Retinal pigment epithelial cell (primary cell): ENCODE data around the gene RAB3IP.

Experiments used
- DNase-seq: peaks from one replicate; pipeline ENCODE4 v3.0.0-alpha.2; 2010; ENCODE audit warnings: low read depth
- H3K4me3 ChIP-seq: 2 replicates; pipeline ENCODE4 v1.5.1; 2011; ENCODE audit warnings: mild to moderate bottlenecking, low read length, control low read depth, moderate library complexity
- TF ChIP-seq, protein P1 (sequence below): conservative IDR thresholded peaks from 2 replicates; pipeline ENCODE4 v1.5.1; 2011; ENCODE audit warnings: low read depth, low read length, control low read depth, inconsistent platforms

Gene RAB3IP

DNA sequence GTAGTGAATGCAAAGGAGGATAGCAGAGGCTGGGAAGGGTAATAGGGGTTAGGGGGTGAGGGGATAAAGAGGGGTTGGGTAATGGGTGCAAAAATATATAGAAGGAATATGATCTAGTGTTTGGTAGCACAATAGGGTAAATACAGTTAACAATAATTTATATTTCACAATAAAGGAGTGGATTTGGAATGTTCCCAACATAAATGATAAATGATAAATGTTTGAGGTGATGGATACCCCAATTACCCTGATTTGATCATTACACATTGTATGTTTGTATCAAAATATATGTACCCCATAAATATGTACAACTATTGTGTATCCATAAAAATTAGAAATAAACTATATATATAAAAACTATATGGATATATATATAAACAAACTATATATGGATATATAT lies 85.4 kb downstream of the RAB3IP start:
- H3K4me3 ChIP-seq, result no peak overlapping the region
- TF ChIP-seq, protein P1, sequence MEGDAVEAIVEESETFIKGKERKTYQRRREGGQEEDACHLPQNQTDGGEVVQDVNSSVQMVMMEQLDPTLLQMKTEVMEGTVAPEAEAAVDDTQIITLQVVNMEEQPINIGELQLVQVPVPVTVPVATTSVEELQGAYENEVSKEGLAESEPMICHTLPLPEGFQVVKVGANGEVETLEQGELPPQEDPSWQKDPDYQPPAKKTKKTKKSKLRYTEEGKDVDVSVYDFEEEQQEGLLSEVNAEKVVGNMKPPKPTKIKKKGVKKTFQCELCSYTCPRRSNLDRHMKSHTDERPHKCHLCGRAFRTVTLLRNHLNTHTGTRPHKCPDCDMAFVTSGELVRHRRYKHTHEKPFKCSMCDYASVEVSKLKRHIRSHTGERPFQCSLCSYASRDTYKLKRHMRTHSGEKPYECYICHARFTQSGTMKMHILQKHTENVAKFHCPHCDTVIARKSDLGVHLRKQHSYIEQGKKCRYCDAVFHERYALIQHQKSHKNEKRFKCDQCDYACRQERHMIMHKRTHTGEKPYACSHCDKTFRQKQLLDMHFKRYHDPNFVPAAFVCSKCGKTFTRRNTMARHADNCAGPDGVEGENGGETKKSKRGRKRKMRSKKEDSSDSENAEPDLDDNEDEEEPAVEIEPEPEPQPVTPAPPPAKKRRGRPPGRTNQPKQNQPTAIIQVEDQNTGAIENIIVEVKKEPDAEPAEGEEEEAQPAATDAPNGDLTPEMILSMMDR, result no peak
- DNase-seq, result no peak

DNA sequence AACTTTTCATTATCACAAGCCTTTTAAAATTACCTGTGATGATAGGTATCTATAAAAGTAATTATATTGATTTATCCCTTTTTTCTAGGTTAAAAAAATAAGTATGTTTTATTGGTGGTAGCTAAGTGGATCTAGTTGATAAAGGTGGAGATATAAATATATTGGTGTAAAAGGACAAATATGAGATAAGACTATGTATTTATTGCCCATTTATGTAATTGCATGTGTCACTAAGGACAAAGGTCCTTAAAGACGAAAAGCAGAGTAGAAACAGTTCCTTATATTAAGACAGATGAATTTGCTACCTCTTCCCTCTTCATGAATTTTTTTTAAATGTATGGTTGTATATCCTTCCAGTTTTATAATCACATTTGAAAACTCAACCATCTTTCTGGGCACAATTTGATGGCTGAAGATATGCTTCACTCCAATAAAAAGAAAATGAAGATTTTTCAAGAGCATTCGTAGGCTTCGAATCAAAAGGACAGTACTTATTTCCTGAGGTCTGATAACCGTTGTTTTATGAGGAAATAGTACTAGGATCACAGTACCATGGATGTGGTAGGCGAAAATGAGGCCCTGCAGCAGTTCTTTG lies 86.4 kb downstream of the RAB3IP start, which contains the start of gene MYRFL:
TSS of gene MYRFL (plus strand) at position 262 of the 595 bp plus-strand sequence. CDS start at position 553, 291 bp downstream.
- TF ChIP-seq, protein P1, result no peak
- H3K4me3 ChIP-seq, result no peak within 1 kb of the TSS

DNA sequence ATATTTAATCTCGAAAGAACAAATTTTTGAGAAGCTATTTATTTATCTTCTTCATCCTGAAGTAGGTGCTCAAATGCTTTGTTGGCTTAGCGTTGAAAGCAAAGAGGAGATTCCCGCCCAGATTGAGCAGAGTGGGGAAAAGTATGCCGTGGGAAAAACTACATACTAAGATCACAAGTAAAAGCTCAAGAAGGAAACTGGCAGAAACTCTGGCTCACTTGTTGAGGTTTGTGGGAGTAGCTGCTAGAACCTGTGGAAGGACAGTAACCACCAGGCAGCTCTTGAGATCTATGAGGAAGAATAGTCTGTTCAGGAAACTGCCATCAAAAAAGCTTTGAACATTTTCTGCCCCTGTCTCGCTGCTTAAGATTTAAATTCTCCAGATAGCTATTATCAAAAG lies 90.2 kb downstream of the RAB3IP start:
- DNase-seq, result no peak
- TF ChIP-seq, protein P1, result no peak
- no peak overlapping the region for H3K4me3 ChIP-seq

More for the DNA sequence above, 86.4 kb downstream of the RAB3IP start, which contains the start of gene MYRFL:
- no peak for DNase-seq

DNA sequence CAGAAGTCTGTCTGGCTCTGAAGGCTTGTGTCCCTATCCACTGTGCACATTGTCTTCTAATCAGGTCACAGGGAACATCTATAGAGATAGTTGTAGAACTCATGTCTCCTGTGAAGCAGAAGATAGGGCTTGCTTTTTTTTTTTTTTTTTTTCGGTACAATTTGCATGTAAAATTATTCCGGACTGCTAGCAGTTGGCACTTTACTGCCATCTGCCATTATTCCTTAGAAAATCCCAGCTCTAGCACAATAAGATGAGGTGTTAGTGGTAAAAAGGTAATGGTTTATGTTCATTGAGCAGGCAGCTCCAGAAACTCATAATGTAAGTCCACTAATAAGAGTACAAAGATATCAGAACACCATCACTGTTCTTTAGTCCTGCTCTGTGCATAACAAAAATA lies 95.0 kb downstream of the RAB3IP start:
- DNase-seq, result no peak
- TF ChIP-seq, protein P1, result no peak
- H3K4me3 ChIP-seq, result no peak overlapping the region

DNA sequence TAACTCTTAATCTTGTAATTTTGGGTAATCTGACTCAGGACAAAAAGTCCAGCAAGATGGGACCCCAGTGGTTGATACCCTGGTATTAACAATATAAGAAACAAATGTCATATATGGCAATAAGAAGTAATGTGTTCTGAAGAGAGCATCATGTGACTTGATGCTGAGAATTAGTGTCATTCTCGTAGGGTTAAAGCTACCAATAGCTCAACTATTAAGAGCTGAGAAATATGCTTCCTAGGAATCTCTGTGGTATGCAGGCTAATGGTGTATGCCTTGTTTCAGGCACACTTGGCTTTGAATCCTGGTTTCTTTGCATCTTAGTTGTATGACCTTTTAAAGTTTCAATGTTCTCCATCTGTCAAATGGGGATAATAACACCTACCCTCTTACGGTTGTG lies 95.5 kb downstream of the RAB3IP start:
- TF ChIP-seq, protein P1, result no peak
- H3K4me3 ChIP-seq, result no peak overlapping the region
- no peak for DNase-seq

DNA sequence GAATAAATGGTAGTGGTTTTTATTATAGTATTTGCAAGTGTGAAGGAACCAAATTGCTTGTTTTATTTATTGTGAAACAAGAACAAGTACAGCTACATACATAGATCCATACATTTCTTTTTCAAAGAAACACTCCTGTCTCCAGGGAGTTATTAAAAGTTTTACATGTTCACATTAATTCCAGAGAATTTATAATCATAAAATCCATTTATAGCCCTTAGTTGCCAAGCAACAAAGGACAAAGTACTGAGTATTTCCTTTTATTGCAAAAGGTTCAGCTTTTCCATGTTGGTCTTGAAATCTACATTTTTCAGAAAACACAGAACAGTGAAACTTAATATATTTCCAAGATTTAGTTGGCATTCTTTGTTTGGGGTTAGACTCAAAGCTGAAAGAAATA lies 95.9 kb downstream of the RAB3IP start:
- no peak for DNase-seq
- H3K4me3 ChIP-seq, result no peak overlapping the region
- TF ChIP-seq, protein P1, result no peak

DNA sequence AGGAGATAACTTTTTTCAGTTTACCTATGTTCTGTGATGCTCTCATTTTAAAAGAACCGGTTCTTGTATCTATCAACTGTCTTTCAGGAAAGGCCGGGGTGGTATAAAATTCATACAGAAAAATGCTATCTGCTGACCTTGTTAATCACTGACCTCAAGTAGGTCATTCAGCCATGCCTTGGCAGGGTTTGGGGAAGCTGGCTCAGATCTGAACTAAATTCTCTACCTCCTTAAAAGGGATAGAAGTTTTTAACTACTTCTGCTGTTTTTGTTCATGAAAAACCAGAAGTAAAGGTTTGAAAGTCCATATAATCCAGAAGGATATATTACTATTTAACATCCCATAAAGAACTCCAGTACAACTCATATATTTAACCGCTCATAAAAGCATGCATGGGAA lies 96.4 kb downstream of the RAB3IP start:
- no peak for DNase-seq
- no peak overlapping the region for H3K4me3 ChIP-seq
- TF ChIP-seq, protein P1, result no peak
